Suprapubic skin (tissue), 4 donors: Measurements from ENCODE around the gene PTGES2. TPM values are rescaled to one million over a fixed set of nuclear protein-coding genes. Genes with fewer than 3 reads are reported as not detected.
A peak's percentile ranks its signal among the peaks of the same experiment; 100 is the strongest.

ENCODE experiments used
- DNase-seq, 2 donors: peaks; one replicate each; pipeline ENCODE4 v3.0.0-alpha.2; 2019; ENCODE audit warnings: low spot score in 2 of 2
- H3K27ac ChIP-seq: fragments of 200-600 bp; sonication (generic); one replicate; pipeline ENCODE4 v1.5.1; 2019
- H3K27me3 ChIP-seq: fragments of 200-600 bp; sonication (generic); one replicate; pipeline ENCODE4 v1.5.1; 2019
- H3K36me3 ChIP-seq: fragments of 200-600 bp; sonication (generic); one replicate; pipeline ENCODE4 v1.5.1; 2019
- H3K4me1 ChIP-seq: fragments of 200-600 bp; sonication (generic); one replicate; pipeline ENCODE4 v1.5.1; 2019
- H3K4me3 ChIP-seq: fragments of 200-600 bp; sonication (generic); one replicate; pipeline ENCODE4 v1.5.1; 2019; ENCODE audit warnings: mild to moderate bottlenecking
- H3K9me3 ChIP-seq: fragments of 200-600 bp; sonication (generic); one replicate; pipeline ENCODE4 v1.5.1; 2019
- EP300 ChIP-seq: sonication (generic); formaldehyde crosslinking; IDR thresholded peaks from one replicate; pipeline ENCODE4 v1.6.1; 2017; ENCODE audit warnings: antibody characterized with exemption
- POLR2A ChIP-seq, 2 donors: fragments of 450-650 bp; IDR thresholded peaks; one replicate each; pipeline ENCODE4 v1.6.1; 2017; ENCODE audit warnings: antibody characterized with exemption in 2 of 2, mild to moderate bottlenecking in 2 of 2, moderate library complexity in 2 of 2
- POLR2AphosphoS5 ChIP-seq, 3 donors: sonication (generic); formaldehyde crosslinking; IDR thresholded peaks; one replicate each; pipeline ENCODE4 v1.6.1; 2017; ENCODE audit warnings: antibody characterized with exemption in 3 of 3
- WGBS: methylation state at CpG from one replicate; pipeline ENCODE4 v1.1.5; 2018; 5-methylcytosine and 5-hydroxymethylcytosine counted together
- total RNA-seq, 4 donors: library from RNA; depleted of rRNA; stranded (reverse); fragments of >200 nt; gene quantifications; one replicate each; pipeline ENCODE4 v1.1.0, GENCODE V29; 2016
- TF ChIP-seq, protein P1 (sequence below), 2 donors: fragments of 200-600 bp in 1 of 2; fragments of 450-650 bp in 1 of 2; sonication (generic) in 1 of 2; IDR thresholded peaks; one replicate each; pipeline ENCODE4 v1.5.1; 2016 to 2019; ENCODE audit warnings: antibody characterized with exemption in 2 of 2, mild to moderate bottlenecking in 1 of 2, moderate library complexity in 1 of 2

PTGES2 gene
- total RNA-seq, 4 donors from 2014 or later, result 47.4 to 76.0 (median 55.9) TPM

DNA sequence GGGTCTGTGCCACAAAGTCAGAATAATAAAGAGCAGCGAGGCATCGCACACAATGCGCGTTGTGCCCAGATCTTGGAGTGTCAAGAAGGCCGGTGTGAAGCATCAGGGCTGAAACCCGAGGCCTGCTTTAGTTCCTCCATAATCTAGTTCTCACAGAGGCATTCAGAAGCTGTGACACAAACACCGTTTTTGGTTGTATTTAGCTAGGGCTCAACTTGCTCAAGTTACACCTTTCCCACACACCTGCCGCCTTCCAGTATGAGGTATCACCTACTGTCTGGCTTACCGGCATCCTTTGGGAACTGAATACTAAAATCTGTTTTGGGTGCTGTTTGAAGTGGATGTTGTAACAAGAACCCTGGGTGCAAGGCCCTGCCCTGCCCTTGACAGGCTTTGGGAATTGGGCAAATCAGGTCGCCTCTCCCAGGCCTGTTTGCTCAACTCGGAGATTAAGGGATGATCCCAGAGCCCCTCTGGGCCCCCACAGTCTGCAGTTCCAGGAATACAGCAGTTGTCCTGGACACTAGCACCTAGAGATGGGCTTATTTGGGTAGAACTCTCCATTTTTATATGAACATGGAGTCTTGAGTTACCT, 32.5 kb downstream of the PTGES2 start:
- Histone ChIP-seq H3K4me1 (peaks cover 84% of the 10 kb centered on the region), H3K4me3 (no peak overlapping the region)
- 73% methylated on average over 11 of the region's 11 CpGs for WGBS

DNA sequence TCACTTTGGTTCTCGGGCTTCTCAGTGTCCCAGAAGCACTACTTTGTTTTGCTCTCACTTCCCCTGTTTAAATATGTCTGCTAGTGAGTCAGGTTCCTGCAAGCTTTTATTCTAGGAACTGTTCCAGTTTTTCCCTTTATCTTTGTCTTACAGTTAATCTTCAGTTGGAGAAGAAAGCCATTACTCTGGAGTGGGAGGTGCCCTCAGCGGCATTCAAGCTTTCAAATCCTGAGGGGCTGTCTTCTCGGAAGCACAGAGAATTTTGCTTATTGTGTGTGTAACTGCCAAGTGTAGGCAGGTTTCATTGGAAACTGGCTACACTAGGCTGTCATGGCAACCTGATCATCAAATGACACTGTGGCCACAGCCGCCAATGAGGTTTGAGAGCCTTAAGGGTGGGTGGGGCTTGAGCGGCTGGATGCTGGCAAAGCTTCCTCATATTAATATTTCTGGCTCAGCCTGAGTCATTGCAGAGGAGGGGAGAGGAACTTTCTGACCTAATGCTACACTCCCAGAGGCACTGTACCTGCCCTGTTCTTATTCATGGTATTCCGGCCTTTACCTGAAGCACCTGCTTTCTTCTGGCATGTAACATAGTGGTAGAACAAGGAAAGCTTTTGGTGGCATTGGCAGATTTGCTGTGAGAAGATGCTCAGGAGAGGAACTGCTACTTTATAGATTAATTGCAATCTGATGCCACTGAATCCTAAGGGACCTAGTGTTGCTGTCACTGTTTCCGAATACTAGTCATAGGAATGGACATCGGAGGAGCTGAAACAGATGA, 33.2 kb downstream of the PTGES2 start:
- H3K27ac ChIP-seq, result peak overlapping the region; percentile 94
- 11% methylated on average over 8 of the region's 8 CpGs for WGBS
- no peaks in the 10 kb centered on the region for H3K36me3 ChIP-seq
- peak overlapping the region; percentile 25 for H3K4me3 ChIP-seq
- peak; percentile 96 for DNase-seq
- H3K9me3 ChIP-seq, result no peaks in the 10 kb centered on the region
- TF ChIP-seq, protein P1, sequence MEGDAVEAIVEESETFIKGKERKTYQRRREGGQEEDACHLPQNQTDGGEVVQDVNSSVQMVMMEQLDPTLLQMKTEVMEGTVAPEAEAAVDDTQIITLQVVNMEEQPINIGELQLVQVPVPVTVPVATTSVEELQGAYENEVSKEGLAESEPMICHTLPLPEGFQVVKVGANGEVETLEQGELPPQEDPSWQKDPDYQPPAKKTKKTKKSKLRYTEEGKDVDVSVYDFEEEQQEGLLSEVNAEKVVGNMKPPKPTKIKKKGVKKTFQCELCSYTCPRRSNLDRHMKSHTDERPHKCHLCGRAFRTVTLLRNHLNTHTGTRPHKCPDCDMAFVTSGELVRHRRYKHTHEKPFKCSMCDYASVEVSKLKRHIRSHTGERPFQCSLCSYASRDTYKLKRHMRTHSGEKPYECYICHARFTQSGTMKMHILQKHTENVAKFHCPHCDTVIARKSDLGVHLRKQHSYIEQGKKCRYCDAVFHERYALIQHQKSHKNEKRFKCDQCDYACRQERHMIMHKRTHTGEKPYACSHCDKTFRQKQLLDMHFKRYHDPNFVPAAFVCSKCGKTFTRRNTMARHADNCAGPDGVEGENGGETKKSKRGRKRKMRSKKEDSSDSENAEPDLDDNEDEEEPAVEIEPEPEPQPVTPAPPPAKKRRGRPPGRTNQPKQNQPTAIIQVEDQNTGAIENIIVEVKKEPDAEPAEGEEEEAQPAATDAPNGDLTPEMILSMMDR (IDR thresholded peaks at IDR 0.05), result no peak
- TF ChIP-seq EP300, result no peak
- peak in 1 of 2 donors; percentile 57 for TF ChIP-seq POLR2A (IDR thresholded peaks at IDR 0.05)
- TF ChIP-seq POLR2AphosphoS5 (IDR thresholded peaks at IDR 0.05), result peak in 2 of 3 donors; percentile 21 to 90
- peaks cover 77% of the 10 kb centered on the region for H3K4me1 ChIP-seq
- H3K27me3 ChIP-seq, result no peaks in the 10 kb centered on the region

More for the DNA sequence above, 32.5 kb downstream of the PTGES2 start:
- H3K27me3 ChIP-seq, result no peaks in the 10 kb centered on the region
- TF ChIP-seq POLR2A (IDR thresholded peaks at IDR 0.05), result no peak
- TF ChIP-seq POLR2AphosphoS5 (IDR thresholded peaks at IDR 0.05), result no peak
- TF ChIP-seq EP300, result no peak
- TF ChIP-seq, protein P1 (IDR thresholded peaks at IDR 0.05), result no peak
- DNase-seq, result no peak
- H3K36me3 ChIP-seq, result no peaks in the 10 kb centered on the region
- peak overlapping the region; percentile 94 for H3K27ac ChIP-seq
- H3K9me3 ChIP-seq, result no peaks in the 10 kb centered on the region

DNA sequence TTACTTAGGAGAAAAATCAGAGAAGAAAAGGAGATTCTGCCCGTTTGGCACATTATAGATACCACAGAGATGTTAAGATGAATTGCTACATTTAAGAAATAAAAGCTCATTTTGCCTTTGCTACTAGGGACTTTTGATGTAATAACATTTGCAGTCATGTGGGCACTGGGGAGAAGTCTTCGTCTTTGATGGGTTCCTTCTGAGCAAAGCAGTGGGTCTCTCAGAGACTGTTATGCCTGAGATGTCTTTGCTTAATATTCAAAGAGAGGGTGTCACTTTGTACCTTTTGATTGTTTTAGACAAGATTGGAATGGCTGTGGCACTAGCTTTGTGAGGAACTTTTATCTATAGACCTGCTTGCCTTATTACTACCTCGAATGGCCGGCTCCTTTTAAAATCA, 34.5 kb downstream of the PTGES2 start:
- H3K4me1 ChIP-seq, result peaks cover 64% of the 10 kb centered on the region
- no peak overlapping the region for H3K4me3 ChIP-seq

DNA sequence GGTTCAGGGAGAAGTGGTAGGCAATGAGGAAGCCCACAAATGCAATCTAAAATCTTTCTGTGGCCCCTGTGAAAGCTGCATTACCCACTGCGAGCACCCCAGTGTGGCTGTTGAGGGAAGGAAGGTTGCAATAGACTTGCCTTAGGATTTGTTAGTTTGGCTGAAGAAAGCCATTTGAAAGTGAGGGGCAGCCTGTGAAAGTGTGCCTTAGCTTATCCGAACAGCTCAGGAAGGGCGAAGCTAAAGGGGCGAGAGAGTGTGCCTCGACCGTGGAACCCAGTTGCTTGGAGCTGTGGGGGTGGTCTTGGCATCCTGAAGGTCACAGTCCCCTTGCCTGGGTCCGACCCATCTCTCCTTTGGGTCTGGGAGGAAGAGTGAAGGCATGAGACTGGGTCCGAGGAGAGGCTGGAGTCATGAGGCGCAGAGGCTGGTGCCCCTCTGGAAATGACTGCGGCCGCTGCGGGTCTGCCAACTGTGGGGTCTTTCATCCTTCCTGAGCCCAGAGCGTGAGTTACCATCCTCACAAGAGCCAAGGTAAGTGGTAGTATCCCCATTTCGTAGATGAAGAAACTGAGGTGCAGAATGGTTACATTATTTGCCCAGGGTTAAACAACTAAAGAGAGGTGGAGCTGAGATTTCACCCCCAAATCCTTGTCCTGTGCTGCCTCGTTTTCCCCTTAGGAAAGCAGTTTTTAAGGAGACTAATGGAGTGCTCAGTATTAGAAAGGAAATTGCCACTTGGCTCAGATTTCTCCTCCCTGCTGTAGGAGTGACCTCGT, 35.1 kb downstream of the PTGES2 start:
- 81% methylated on average over 16 of the region's 16 CpGs for WGBS
- Histone ChIP-seq H3K4me1 (peaks cover 57% of the 10 kb centered on the region), H3K27me3 (no peaks in the 10 kb centered on the region), H3K9me3 (no peaks in the 10 kb centered on the region), H3K27ac (peak overlapping the region; percentile 94), H3K36me3 (no peaks in the 10 kb centered on the region), H3K4me3 (no peak overlapping the region)
- DNase-seq, result no peak
- no peak for TF ChIP-seq POLR2A (IDR thresholded peaks at IDR 0.05)
- TF ChIP-seq POLR2AphosphoS5 (IDR thresholded peaks at IDR 0.05), result no peak
- TF ChIP-seq, protein P1 (IDR thresholded peaks at IDR 0.05), result no peak
- no peak for TF ChIP-seq EP300

More for the DNA sequence above, 34.5 kb downstream of the PTGES2 start:
- peak overlapping the region; percentile 94 for H3K27ac ChIP-seq
- no peaks in the 10 kb centered on the region for H3K36me3 ChIP-seq
- H3K9me3 ChIP-seq, result no peaks in the 10 kb centered on the region
- H3K27me3 ChIP-seq, result no peaks in the 10 kb centered on the region
- no peak for DNase-seq
- WGBS, result 61% methylated on average over 4 of the region's 4 CpGs
- TF ChIP-seq EP300 (no peak), POLR2A (IDR thresholded peaks at IDR 0.05) (no peak), POLR2AphosphoS5 (IDR thresholded peaks at IDR 0.05) (no peak)
- TF ChIP-seq, protein P1 (IDR thresholded peaks at IDR 0.05), result no peak

DNA sequence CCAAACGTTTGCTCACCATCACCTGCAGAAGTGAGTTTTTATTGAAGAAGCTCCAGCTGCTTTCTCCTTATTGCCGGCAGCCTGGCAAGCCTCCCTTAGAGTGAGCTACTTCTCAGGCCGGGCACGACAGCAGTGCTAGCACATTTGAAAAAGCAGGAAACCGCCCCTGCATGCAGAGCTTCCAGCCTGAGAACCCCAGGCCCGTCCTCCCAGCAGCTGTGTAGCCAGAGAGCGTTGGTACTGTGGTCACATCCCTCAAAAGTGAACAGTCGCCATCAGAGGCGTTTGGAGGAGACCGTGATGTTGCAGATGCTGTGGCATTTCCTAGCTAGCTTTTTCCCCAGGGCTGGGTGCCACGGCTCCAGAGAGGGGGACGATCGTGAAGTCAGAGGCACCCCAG, 36.0 kb downstream of the PTGES2 start:
- TF ChIP-seq, protein P1 (IDR thresholded peaks at IDR 0.05), result no peak
- TF ChIP-seq POLR2AphosphoS5 (IDR thresholded peaks at IDR 0.05) (no peak), EP300 (no peak), POLR2A (IDR thresholded peaks at IDR 0.05) (no peak)
- Histone ChIP-seq H3K27ac (no peak overlapping the region), H3K27me3 (no peaks in the 10 kb centered on the region), H3K4me3 (no peak overlapping the region), H3K36me3 (no peaks in the 10 kb centered on the region), H3K9me3 (no peaks in the 10 kb centered on the region), H3K4me1 (peaks cover 49% of the 10 kb centered on the region)
- 59% methylated on average over 12 of the region's 13 CpGs for WGBS
- peak in 1 of 2 donors; percentile 62 for DNase-seq
